ENCODE measurements around the gene SSTR1.
A peak's percentile ranks its signal among the peaks of the same experiment; 100 is the strongest.
"Not testable (repeated sequence)": the region's sequence is repeated elsewhere in the genome, so short reads cannot be mapped to it uniquely, and the experiment has no call there.

The SSTR1 gene

GRCh38 chr14:38207736-38208617, at the start of gene SSTR1:
Gene SSTR1, plus strand, starts transcription at chr14:38207904. Its CDS starts 1,486 bp downstream, at chr14:38209390.
- DNase-seq = no peak

- no peak for DNase-seq
These were observed 49.2 kb upstream of the SSTR1 start for GRCh38 chr14:38158468-38158867.

- DNase-seq = no peak
These were observed 39.3 kb upstream of the SSTR1 start for GRCh38 chr14:38168416-38168815.

- DNase-seq = peak; percentile 1
These were observed 36.5 kb upstream of the SSTR1 start for GRCh38 chr14:38171197-38171596.

- DNase-seq = no peak
These were observed 33.0 kb upstream of the SSTR1 start for GRCh38 chr14:38174711-38175110.

- DNase-seq = no peak
These were observed 32.0 kb upstream of the SSTR1 start for GRCh38 chr14:38175658-38176057.

GRCh38 chr14:38176379-38176778, 31.3 kb upstream of the SSTR1 start:
- DNase-seq = no peak

GRCh38 chr14:38184132-38184531, 23.6 kb upstream of the SSTR1 start:
- DNase-seq = no peak

- no peak for DNase-seq
These were observed 22.0 kb upstream of the SSTR1 start for GRCh38 chr14:38185671-38186070.

- no peak for DNase-seq
These were observed 21.5 kb upstream of the SSTR1 start for GRCh38 chr14:38186216-38186615.

GRCh38 chr14:38187528-38187927, 20.2 kb upstream of the SSTR1 start:
- no peak for DNase-seq

GRCh38 chr14:38189930-38190726, 17.6 kb upstream of the SSTR1 start:
- DNase-seq = no peak

- not testable (repeated sequence) for DNase-seq
These were observed 16.9 kb upstream of the SSTR1 start for GRCh38 chr14:38190846-38191245.

GRCh38 chr14:38191491-38191890, 16.2 kb upstream of the SSTR1 start:
- not testable (repeated sequence) for DNase-seq

GRCh38 chr14:38197001-38197783, 10.5 kb upstream of the SSTR1 start:
- no peak for DNase-seq

GRCh38 chr14:38197784-38198335, 9.8 kb upstream of the SSTR1 start:
- DNase-seq = no peak

- no peak for DNase-seq
These were observed 9.3 kb upstream of the SSTR1 start for GRCh38 chr14:38198425-38198824.

- no peak for DNase-seq
These were observed 8.6 kb upstream of the SSTR1 start for GRCh38 chr14:38199076-38199475.

- no peak for DNase-seq
These were observed 8.0 kb upstream of the SSTR1 start for GRCh38 chr14:38199739-38200138.

GRCh38 chr14:38201137-38201828, 6.4 kb upstream of the SSTR1 start:
- DNase-seq = no peak

GRCh38 chr14:38202444-38203191, 5.1 kb upstream of the SSTR1 start:
- DNase-seq = no peak

All from NCI-H2227 treated with DMSO at 0.1 percent for 48 hours (cell line).